ENCODE results near the gene PLA2G2E.
"Not testable (repeated sequence)": the region's sequence is repeated elsewhere in the genome, so short reads cannot be mapped to it uniquely, and the experiment has no call there.

PLA2G2E gene

GRCh38 chr1:19923137-19923952 lies at the start of gene PLA2G2E:
PLA2G2E (minus strand) TSS chr1:19923617; CDS start chr1:19923559, 58 bp downstream.
- DNase-seq = no peak

- DNase-seq = no peak
These were observed 48.2 kb upstream of the PLA2G2E start for GRCh38 chr1:19971664-19972063.

GRCh38 chr1:19969898-19970660 lies 46.7 kb upstream of the PLA2G2E start:
- no peak for DNase-seq

- no peak for DNase-seq
These were observed 44.4 kb upstream of the PLA2G2E start for GRCh38 chr1:19967808-19968207.

- DNase-seq = no peak
These were observed 41.1 kb upstream of the PLA2G2E start for GRCh38 chr1:19964542-19964941.

GRCh38 chr1:19963636-19964035 lies 40.2 kb upstream of the PLA2G2E start:
- DNase-seq = no peak

- DNase-seq = no peak
These were observed 37.2 kb upstream of the PLA2G2E start for GRCh38 chr1:19960591-19960990.

- DNase-seq = no peak
These were observed 34.4 kb upstream of the PLA2G2E start for GRCh38 chr1:19957779-19958178.

- no peak for DNase-seq
These were observed 32.2 kb upstream of the PLA2G2E start for GRCh38 chr1:19955534-19956170.

GRCh38 chr1:19954059-19954458 lies 30.6 kb upstream of the PLA2G2E start:
- DNase-seq = no peak

GRCh38 chr1:19949016-19949415 lies 25.6 kb upstream of the PLA2G2E start:
- DNase-seq = no peak

- DNase-seq = no peak
These were observed 23.6 kb upstream of the PLA2G2E start for GRCh38 chr1:19946971-19947370.

- DNase-seq = no peak
These were observed 22.9 kb upstream of the PLA2G2E start for GRCh38 chr1:19946331-19946751.

GRCh38 chr1:19945914-19946313 lies 22.5 kb upstream of the PLA2G2E start:
- DNase-seq = no peak

GRCh38 chr1:19942657-19943056 lies 19.2 kb upstream of the PLA2G2E start:
- no peak for DNase-seq

GRCh38 chr1:19942088-19942487 lies 18.7 kb upstream of the PLA2G2E start:
- no peak for DNase-seq

GRCh38 chr1:19941206-19941568 lies 17.8 kb upstream of the PLA2G2E start:
- DNase-seq = no peak

- no peak for DNase-seq
These were observed 17.2 kb upstream of the PLA2G2E start for GRCh38 chr1:19940486-19941205.

GRCh38 chr1:19938472-19938871 lies 15.1 kb upstream of the PLA2G2E start:
- DNase-seq = no peak

- no peak for DNase-seq
These were observed 12.8 kb upstream of the PLA2G2E start for GRCh38 chr1:19936061-19936750.

- DNase-seq = no peak
These were observed 10.9 kb upstream of the PLA2G2E start for GRCh38 chr1:19934336-19934735.

GRCh38 chr1:19932866-19933265 lies 9.4 kb upstream of the PLA2G2E start:
- no peak for DNase-seq

GRCh38 chr1:19927130-19927421 lies 3.7 kb upstream of the PLA2G2E start:
- not testable (repeated sequence) for DNase-seq
